Measurements from ENCODE around the gene BMP7. TPM values are rescaled to one million over a fixed set of nuclear protein-coding genes. Genes with fewer than 3 reads are reported as not detected.

The BMP7 gene
- total RNA-seq, 2 experiments from 2014 or later, result 2.2 to 94.2 TPM

DNA sequence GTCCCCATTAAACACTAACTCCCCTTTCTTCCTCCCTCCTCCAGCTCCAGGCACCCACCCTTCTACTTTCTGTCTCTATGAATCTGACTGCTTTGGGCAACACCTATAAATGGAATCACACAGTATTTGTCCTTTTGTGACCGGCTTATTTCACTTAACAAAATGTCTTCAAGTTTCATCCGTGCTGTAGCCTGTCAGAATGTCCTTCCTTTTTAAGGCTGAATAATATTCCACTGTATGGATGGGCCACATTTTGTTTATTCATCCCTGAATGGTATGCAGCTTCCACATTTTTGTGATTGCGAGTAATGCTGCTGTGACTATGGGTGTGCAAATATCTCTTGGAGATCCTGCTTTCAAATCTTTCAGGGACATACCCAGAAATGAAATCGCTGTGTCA is 28.4 kb downstream of the BMP7 start:
- H3K79me2 ChIP-seq (ENCODE audit: insufficient read depth, low read depth, low read length), result peaks cover 66% of the 10 kb centered on the region
- intact Hi-C loops (cut with micrococcal nuclease; ENCODE audit: unreplicated experiment), result no loop called here
- H3K9me2 ChIP-seq (ENCODE audit: insufficient read depth, low read length), result no peaks in the 10 kb centered on the region
- ChIA-PET POLR2A (interaction anchor here (0.7 to 1.3 kb wide), 2 partner anchors 21 to 25 kb away, joined by 3 read pairs; no protein-coding TSS in a partner anchor), CTCF (ENCODE audit: unreplicated experiment) (no interaction called here)
- peaks cover 19% of the 10 kb centered on the region; the same call in 1 of the 2 replicates for H3K9me3 ChIP-seq (ENCODE audit: low read length)
- no peaks in the 10 kb centered on the region for H4K20me1 ChIP-seq (ENCODE audit: insufficient read depth, low read length)
- no peak overlapping the region for H3K27ac ChIP-seq (ENCODE audit: low read depth, low read length, poor library complexity, severe bottlenecking)
- no peaks in the 10 kb centered on the region for H3K4me1 ChIP-seq (ENCODE audit: insufficient read depth, low read length, poor library complexity, severe bottlenecking)
- TF ChIP-seq EZH2phosphoT487 (IDR thresholded peaks at IDR 0.05; ENCODE audit: borderline replicate concordance, low read depth, low read length), result no peak
- H3K36me3 ChIP-seq (ENCODE audit: insufficient read depth, low read length), result peaks cover 69% of the 10 kb centered on the region
- no peak overlapping the region for H3K4me2 ChIP-seq (ENCODE audit: low read length)
- no peak overlapping the region for H2AFZ ChIP-seq (ENCODE audit: low read length)
- BruUV-seq (replicated peaks), result no TSS peak
- no peak for DNase-seq (ENCODE audit: low spot score)
- no peak overlapping the region for H3K4me3 ChIP-seq (ENCODE audit: low read depth, low read length, poor library complexity, severe bottlenecking)

DNA sequence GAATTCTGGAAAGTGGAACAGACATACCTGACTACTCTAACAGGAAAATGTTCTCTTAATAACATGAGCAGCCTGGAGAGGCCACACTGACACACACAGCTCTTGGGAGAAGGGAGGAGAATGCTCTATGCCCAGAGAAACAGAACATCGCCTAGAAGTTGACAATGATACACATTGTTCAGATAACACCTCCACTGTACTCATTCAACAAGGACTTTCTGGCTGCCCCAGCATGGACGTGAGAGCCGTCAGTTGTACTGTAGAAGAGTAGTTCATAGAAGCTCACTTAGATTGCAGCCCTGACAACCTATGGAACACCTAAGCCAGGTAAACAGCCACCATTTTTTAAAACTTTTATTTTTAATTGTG is 28.9 kb downstream of the BMP7 start:
- Histone ChIP-seq H3K4me2 (ENCODE audit: low read length) (no peak overlapping the region), H3K4me3 (ENCODE audit: low read depth, low read length, poor library complexity, severe bottlenecking) (no peak overlapping the region), H3K27ac (ENCODE audit: low read depth, low read length, poor library complexity, severe bottlenecking) (no peak overlapping the region), H4K20me1 (ENCODE audit: insufficient read depth, low read length) (no peaks in the 10 kb centered on the region), H3K9me2 (ENCODE audit: insufficient read depth, low read length) (no peaks in the 10 kb centered on the region), H3K4me1 (ENCODE audit: insufficient read depth, low read length, poor library complexity, severe bottlenecking) (peaks cover 4% of the 10 kb centered on the region), H2AFZ (ENCODE audit: low read length) (no peak overlapping the region), H3K9me3 (ENCODE audit: low read length) (peaks cover 19% of the 10 kb centered on the region; the same call in 1 of the 2 replicates), H3K36me3 (ENCODE audit: insufficient read depth, low read length) (peaks cover 65% of the 10 kb centered on the region), H3K79me2 (ENCODE audit: insufficient read depth, low read depth, low read length) (peaks cover 66% of the 10 kb centered on the region)
- POLR2A ChIA-PET, result interaction anchor here (0.7 to 1.3 kb wide), 2 partner anchors 21 to 26 kb away, joined by 3 read pairs; no protein-coding TSS in a partner anchor
- no peak for TF ChIP-seq EZH2phosphoT487 (IDR thresholded peaks at IDR 0.05; ENCODE audit: borderline replicate concordance, low read depth, low read length)
- TF ChIP-seq, protein P1, sequence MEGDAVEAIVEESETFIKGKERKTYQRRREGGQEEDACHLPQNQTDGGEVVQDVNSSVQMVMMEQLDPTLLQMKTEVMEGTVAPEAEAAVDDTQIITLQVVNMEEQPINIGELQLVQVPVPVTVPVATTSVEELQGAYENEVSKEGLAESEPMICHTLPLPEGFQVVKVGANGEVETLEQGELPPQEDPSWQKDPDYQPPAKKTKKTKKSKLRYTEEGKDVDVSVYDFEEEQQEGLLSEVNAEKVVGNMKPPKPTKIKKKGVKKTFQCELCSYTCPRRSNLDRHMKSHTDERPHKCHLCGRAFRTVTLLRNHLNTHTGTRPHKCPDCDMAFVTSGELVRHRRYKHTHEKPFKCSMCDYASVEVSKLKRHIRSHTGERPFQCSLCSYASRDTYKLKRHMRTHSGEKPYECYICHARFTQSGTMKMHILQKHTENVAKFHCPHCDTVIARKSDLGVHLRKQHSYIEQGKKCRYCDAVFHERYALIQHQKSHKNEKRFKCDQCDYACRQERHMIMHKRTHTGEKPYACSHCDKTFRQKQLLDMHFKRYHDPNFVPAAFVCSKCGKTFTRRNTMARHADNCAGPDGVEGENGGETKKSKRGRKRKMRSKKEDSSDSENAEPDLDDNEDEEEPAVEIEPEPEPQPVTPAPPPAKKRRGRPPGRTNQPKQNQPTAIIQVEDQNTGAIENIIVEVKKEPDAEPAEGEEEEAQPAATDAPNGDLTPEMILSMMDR (conservative IDR thresholded peaks at IDR 0.05; ENCODE audit: low read length), result no peak
- DNase-seq (ENCODE audit: low spot score), result no peak
- intact Hi-C loops (cut with micrococcal nuclease; ENCODE audit: unreplicated experiment), result no loop called here
- CTCF ChIA-PET (ENCODE audit: unreplicated experiment), result no interaction called here
- BruUV-seq (replicated peaks), result no TSS peak

DNA sequence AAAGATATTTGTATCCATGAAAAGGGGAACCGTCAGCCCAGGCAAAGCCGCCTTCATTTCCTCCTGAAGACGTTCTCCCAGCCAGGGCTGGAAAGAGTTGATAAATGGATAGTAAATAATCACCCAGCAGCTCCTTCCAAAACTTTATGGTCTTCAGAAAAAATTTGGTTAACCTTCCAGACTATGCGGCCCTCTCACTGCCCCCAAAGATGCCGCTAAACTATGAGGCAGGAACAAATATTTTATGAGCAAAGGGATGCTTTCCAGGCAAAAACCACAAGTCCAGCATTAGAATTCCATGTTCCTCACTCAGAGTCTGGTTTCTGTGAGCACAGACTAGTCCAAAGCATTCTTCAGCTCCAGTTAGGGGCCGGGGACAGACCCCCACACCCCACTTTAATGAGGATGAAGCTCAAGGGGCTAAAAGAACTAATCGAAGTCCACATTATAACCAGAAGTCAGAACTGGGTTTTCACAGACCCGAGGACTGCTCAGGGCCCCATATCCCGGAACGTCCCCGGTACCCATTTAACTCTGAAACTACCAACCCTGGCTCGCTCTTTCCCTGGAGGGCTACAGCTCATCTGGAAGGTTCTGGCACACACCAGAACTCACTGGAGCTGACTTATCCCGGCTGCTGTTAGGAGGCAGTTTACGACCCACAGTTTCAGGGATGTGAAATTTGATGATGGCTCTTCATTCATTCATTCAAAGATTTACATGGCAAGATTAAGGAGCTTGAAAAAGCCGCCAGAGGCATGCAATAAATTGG is 29.4 kb downstream of the BMP7 start:
- intact Hi-C loops (cut with micrococcal nuclease; ENCODE audit: unreplicated experiment), result no loop called here
- no peak for DNase-seq (ENCODE audit: low spot score)
- peaks cover 19% of the 10 kb centered on the region; the same call in 1 of the 2 replicates for H3K9me3 ChIP-seq (ENCODE audit: low read length)
- TF ChIP-seq EZH2phosphoT487 (IDR thresholded peaks at IDR 0.05; ENCODE audit: borderline replicate concordance, low read depth, low read length), result no peak
- TF ChIP-seq, protein P1 (conservative IDR thresholded peaks at IDR 0.05; ENCODE audit: low read length), result no peak
- H2AFZ ChIP-seq (ENCODE audit: low read length), result no peak overlapping the region
- CTCF ChIA-PET (ENCODE audit: unreplicated experiment), result no interaction called here
- peaks cover 66% of the 10 kb centered on the region for H3K79me2 ChIP-seq (ENCODE audit: insufficient read depth, low read depth, low read length)
- BruUV-seq (replicated peaks), result no TSS peak
- H3K27ac ChIP-seq (ENCODE audit: low read depth, low read length, poor library complexity, severe bottlenecking), result no peak overlapping the region
- no peaks in the 10 kb centered on the region for H3K9me2 ChIP-seq (ENCODE audit: insufficient read depth, low read length)
- no peaks in the 10 kb centered on the region for H4K20me1 ChIP-seq (ENCODE audit: insufficient read depth, low read length)
- no peak overlapping the region for H3K4me3 ChIP-seq (ENCODE audit: low read depth, low read length, poor library complexity, severe bottlenecking)
- H3K36me3 ChIP-seq (ENCODE audit: insufficient read depth, low read length), result peaks cover 60% of the 10 kb centered on the region
- no peak overlapping the region for H3K4me2 ChIP-seq (ENCODE audit: low read length)
- H3K4me1 ChIP-seq (ENCODE audit: insufficient read depth, low read length, poor library complexity, severe bottlenecking), result peaks cover 9% of the 10 kb centered on the region
- POLR2A ChIA-PET, result no interaction called here

All from OCI-LY7 (cell line).